ENCODE results near the gene SFTPA2. TPM values are rescaled to one million over a fixed set of nuclear protein-coding genes. Genes with fewer than 3 reads are reported as not detected.
"Not testable (repeated sequence)": the region's sequence is repeated elsewhere in the genome, so short reads cannot be mapped to it uniquely, and the experiment has no call there.

SFTPA2 gene
- total and polyA plus RNA-seq, 2 donors from 2014 or later, result 0.13 TPM; not detected in 1

DNA sequence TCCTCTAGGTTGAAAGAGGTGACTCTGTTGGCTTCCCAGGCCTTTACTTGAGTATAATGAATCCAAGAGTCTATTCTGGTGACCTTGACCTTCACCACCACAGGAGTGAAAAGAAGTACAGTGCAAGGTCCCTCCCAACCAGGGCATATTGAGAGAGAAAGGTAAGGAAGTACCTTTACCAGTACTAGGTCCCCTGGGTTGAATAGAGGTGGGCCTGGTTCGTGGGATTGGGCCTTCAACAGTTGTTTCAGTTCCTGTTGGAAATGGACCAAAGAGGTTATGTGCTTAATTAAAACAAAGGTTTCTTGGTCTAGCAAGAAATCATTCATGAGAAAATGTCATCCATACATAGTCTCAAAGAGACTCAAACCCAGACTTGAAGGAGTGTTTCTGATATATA lies 44.1 kb upstream of the SFTPA2 start:
- H3K4me3 ChIP-seq (ENCODE audit: low read length in 3 of 3), result no peak overlapping the region
- peaks cover 0 to 5% (median 0%) of the 10 kb centered on the region in 3 donors for H3K9me3 ChIP-seq (ENCODE audit: control insufficient read depth in 2 of 3, insufficient read depth in 1 of 3, low read length in 3 of 3)
- no peak overlapping the region for H3K9ac ChIP-seq (ENCODE audit: low read length in 3 of 3)
- H3K4me1 ChIP-seq (ENCODE audit: control insufficient read depth in 2 of 3, insufficient read depth in 2 of 3, low read depth in 1 of 3, low read length in 3 of 3), result no peaks in the 10 kb centered on the region
- intact Hi-C loops (cut with DNase I), result no loop called here
- FAIRE-seq (no peak), DNase-seq (no peak)
- H3K27me3 ChIP-seq (ENCODE audit: control insufficient read depth, insufficient read depth, low read length), result no peaks in the 10 kb centered on the region
- no peak overlapping the region for H3K27ac ChIP-seq (ENCODE audit: low read depth in 2 of 2, low read length in 2 of 2)
- TF ChIP-seq, protein P1, sequence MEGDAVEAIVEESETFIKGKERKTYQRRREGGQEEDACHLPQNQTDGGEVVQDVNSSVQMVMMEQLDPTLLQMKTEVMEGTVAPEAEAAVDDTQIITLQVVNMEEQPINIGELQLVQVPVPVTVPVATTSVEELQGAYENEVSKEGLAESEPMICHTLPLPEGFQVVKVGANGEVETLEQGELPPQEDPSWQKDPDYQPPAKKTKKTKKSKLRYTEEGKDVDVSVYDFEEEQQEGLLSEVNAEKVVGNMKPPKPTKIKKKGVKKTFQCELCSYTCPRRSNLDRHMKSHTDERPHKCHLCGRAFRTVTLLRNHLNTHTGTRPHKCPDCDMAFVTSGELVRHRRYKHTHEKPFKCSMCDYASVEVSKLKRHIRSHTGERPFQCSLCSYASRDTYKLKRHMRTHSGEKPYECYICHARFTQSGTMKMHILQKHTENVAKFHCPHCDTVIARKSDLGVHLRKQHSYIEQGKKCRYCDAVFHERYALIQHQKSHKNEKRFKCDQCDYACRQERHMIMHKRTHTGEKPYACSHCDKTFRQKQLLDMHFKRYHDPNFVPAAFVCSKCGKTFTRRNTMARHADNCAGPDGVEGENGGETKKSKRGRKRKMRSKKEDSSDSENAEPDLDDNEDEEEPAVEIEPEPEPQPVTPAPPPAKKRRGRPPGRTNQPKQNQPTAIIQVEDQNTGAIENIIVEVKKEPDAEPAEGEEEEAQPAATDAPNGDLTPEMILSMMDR (IDR thresholded peaks at IDR 0.05; ENCODE audit: borderline replicate concordance, extremely low read depth, insufficient read depth), result no peak
- no peaks in the 10 kb centered on the region for H3K36me3 ChIP-seq (ENCODE audit: control insufficient read depth in 2 of 3, insufficient read depth in 3 of 3, low read length in 3 of 3)

- H3K4me1 ChIP-seq (ENCODE audit: control insufficient read depth in 2 of 3, insufficient read depth in 2 of 3, low read depth in 1 of 3, low read length in 3 of 3), result no peaks in the 10 kb centered on the region
- H3K27ac ChIP-seq (ENCODE audit: low read depth in 2 of 2, low read length in 2 of 2), result no peak overlapping the region
- H3K9ac ChIP-seq (ENCODE audit: low read length in 3 of 3), result no peak overlapping the region
- no peaks in the 10 kb centered on the region for H3K27me3 ChIP-seq (ENCODE audit: control insufficient read depth, insufficient read depth, low read length)
- no peaks in the 10 kb centered on the region for H3K36me3 ChIP-seq (ENCODE audit: control insufficient read depth in 2 of 3, insufficient read depth in 3 of 3, low read length in 3 of 3)
- no peak for FAIRE-seq
- no peak overlapping the region for H3K4me3 ChIP-seq (ENCODE audit: low read length in 3 of 3)
- DNase-seq, result no peak
- TF ChIP-seq, protein P1 (IDR thresholded peaks at IDR 0.05; ENCODE audit: borderline replicate concordance, extremely low read depth, insufficient read depth), result no peak
- intact Hi-C loops (cut with DNase I), result no loop called here
- H3K9me3 ChIP-seq (ENCODE audit: control insufficient read depth in 2 of 3, insufficient read depth in 1 of 3, low read length in 3 of 3), result peaks cover 0 to 8% (median 0%) of the 10 kb centered on the region in 3 donors
Measured at GRCh38 chr10:79602953-79603352, 42.7 kb upstream of the SFTPA2 start.

- Histone ChIP-seq H3K27ac (ENCODE audit: low read depth in 2 of 2, low read length in 2 of 2) (no peak overlapping the region), H3K4me3 (ENCODE audit: low read length in 3 of 3) (no peak overlapping the region), H3K9me3 (ENCODE audit: control insufficient read depth in 2 of 3, insufficient read depth in 1 of 3, low read length in 3 of 3) (peaks cover 0 to 16% (median 0%) of the 10 kb centered on the region in 3 donors), H3K27me3 (ENCODE audit: control insufficient read depth, insufficient read depth, low read length) (no peaks in the 10 kb centered on the region), H3K9ac (ENCODE audit: low read length in 3 of 3) (no peak overlapping the region), H3K4me1 (ENCODE audit: control insufficient read depth in 2 of 3, insufficient read depth in 2 of 3, low read depth in 1 of 3, low read length in 3 of 3) (no peaks in the 10 kb centered on the region), H3K36me3 (ENCODE audit: control insufficient read depth in 2 of 3, insufficient read depth in 3 of 3, low read length in 3 of 3) (no peaks in the 10 kb centered on the region)
- intact Hi-C loops (cut with DNase I), result no loop called here
- DNase-seq (no peak), FAIRE-seq (no peak)
- TF ChIP-seq, protein P1 (IDR thresholded peaks at IDR 0.05; ENCODE audit: borderline replicate concordance, extremely low read depth, insufficient read depth), result no peak
Measured at GRCh38 chr10:79601939-79602338, 41.7 kb upstream of the SFTPA2 start.

- H3K4me3 ChIP-seq (ENCODE audit: low read length in 3 of 3); DNase-seq; H3K27ac ChIP-seq (ENCODE audit: low read depth in 2 of 2, low read length in 2 of 2); H3K27me3 ChIP-seq (ENCODE audit: control insufficient read depth, insufficient read depth, low read length); H3K4me1 ChIP-seq (ENCODE audit: control insufficient read depth in 2 of 3, insufficient read depth in 2 of 3, low read depth in 1 of 3, low read length in 3 of 3); intact Hi-C loops (cut with DNase I); H3K36me3 ChIP-seq (ENCODE audit: control insufficient read depth in 2 of 3, insufficient read depth in 3 of 3, low read length in 3 of 3); H3K9ac ChIP-seq (ENCODE audit: low read length in 3 of 3); FAIRE-seq: not testable (repeated sequence)
- H3K9me3 ChIP-seq (ENCODE audit: control insufficient read depth in 2 of 3, insufficient read depth in 1 of 3, low read length in 3 of 3), result peaks cover 0 to 16% (median 0%) of the 10 kb centered on the region in 3 donors
Measured at GRCh38 chr10:79599644-79600043, 39.4 kb upstream of the SFTPA2 start.

Data from kidney (tissue), 14 donors.